ENCODE data around the gene OR10K1. TPM values are rescaled to one million over a fixed set of nuclear protein-coding genes. Genes with fewer than 3 reads are reported as not detected.

The OR10K1 gene
- total and polyA plus RNA-seq, 12 donors = not detected

DNA sequence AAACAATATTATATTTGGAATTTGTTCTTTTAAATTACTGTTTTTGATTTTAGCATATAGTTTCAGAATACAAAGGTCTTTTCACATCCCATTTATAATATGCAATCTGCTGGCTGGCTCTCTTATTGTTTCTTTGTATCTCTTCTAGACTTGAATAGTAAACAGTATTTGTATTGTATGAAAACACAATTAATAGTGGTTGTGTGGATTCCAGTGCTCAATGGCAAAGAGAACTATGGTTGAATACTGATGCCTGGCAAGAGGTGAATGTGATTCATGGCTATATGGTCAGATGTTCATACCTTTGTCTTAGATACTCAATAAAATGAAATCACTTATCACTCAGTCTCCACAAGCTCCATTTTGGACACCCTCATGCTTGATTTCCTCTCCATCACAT is 55.3 kb downstream of the OR10K1 start:
- Histone ChIP-seq H3K36me3 (replicated peaks in 1 of 2) (no peaks in the 10 kb centered on the region), H3K4me3 (no peak overlapping the region), H3K27ac (no peak overlapping the region), H3K9me3 (replicated peaks in 1 of 3) (no peaks in the 10 kb centered on the region), H3K4me1 (replicated peaks in 1 of 2) (no peaks in the 10 kb centered on the region), H3K27me3 (no peaks in the 10 kb centered on the region)
- intact Hi-C loops (cut with DNase I) = no loop called here
- DNase-seq = no peak
- TF ChIP-seq POLR2A (IDR thresholded peaks at IDR 0.05) (no peak), CTCF (IDR thresholded peaks at IDR 0.05) (no peak)

Other genes starting within 250 kb of the OR10K1 start
- gene CD1A, start 207.4 kb upstream of the OR10K1 start, total RNA-seq = under 1 TPM in 2 of 9 donors, not detected in 7; 0.06 to 0.34 TPM
- not detected for gene CD1A, start 207.4 kb upstream of the OR10K1 start, polyA plus RNA-seq
- gene CD1C, start 171.9 kb upstream of the OR10K1 start, total RNA-seq = under 1 TPM in 1 of 9 donors, not detected in 8; 0.94 TPM
- gene CD1C, start 171.9 kb upstream of the OR10K1 start, polyA plus RNA-seq = under 1 TPM in 2 of 3 donors, not detected in 1; 0.11 to 0.27 TPM
- gene CD1B, start 130.3 kb upstream of the OR10K1 start, total RNA-seq = not detected
- gene CD1B, start 130.3 kb upstream of the OR10K1 start, polyA plus RNA-seq = not detected
- under 1 TPM in 2 of 9 donors, not detected in 7; 0.06 to 0.50 TPM for gene CD1E, start 107.9 kb upstream of the OR10K1 start, total RNA-seq
- gene CD1E, start 107.9 kb upstream of the OR10K1 start, polyA plus RNA-seq = not detected
- not detected for gene OR10T2, start 62.4 kb upstream of the OR10K1 start, total RNA-seq
- gene OR10T2, start 62.4 kb upstream of the OR10K1 start, polyA plus RNA-seq = not detected
- gene OR10K2, start 35.6 kb upstream of the OR10K1 start, total RNA-seq = not detected
- gene OR10K2, start 35.6 kb upstream of the OR10K1 start, polyA plus RNA-seq = not detected
- gene OR10R2, start 10.4 kb downstream of the OR10K1 start, total RNA-seq = not detected
- gene OR10R2, start 10.4 kb downstream of the OR10K1 start, polyA plus RNA-seq = not detected
- gene OR6Y1, start 92.6 kb downstream of the OR10K1 start, total RNA-seq = not detected
- not detected for gene OR6Y1, start 92.6 kb downstream of the OR10K1 start, polyA plus RNA-seq
- gene OR6P1, start 108.7 kb downstream of the OR10K1 start, total RNA-seq = not detected
- gene OR6P1, start 108.7 kb downstream of the OR10K1 start, polyA plus RNA-seq = not detected
- gene OR10X1, start 118.1 kb downstream of the OR10K1 start, total RNA-seq = not detected
- gene OR10X1, start 118.1 kb downstream of the OR10K1 start, polyA plus RNA-seq = not detected
- gene OR10Z1, start 143.4 kb downstream of the OR10K1 start, total RNA-seq = not detected
- gene OR10Z1, start 143.4 kb downstream of the OR10K1 start, polyA plus RNA-seq = not detected
- gene SPTA1, start 224.9 kb downstream of the OR10K1 start, total RNA-seq = 1 to 10 TPM in 1 of 9 donors, under 1 TPM in 3, not detected in 5; 0.14 to 2.8 (median 0.31) TPM
- gene SPTA1, start 224.9 kb downstream of the OR10K1 start, polyA plus RNA-seq = under 1 TPM in 1 of 3 donors, not detected in 2; under 0.01 TPM
- not detected for gene OR6K2, start 238.8 kb downstream of the OR10K1 start, total RNA-seq
- gene OR6K2, start 238.8 kb downstream of the OR10K1 start, polyA plus RNA-seq = not detected